Measurements from ENCODE around the gene ACOXL.
"Not testable (repeated sequence)": the region's sequence is repeated elsewhere in the genome, so short reads cannot be mapped to it uniquely, and the experiment has no call there.

ACOXL gene

DNA sequence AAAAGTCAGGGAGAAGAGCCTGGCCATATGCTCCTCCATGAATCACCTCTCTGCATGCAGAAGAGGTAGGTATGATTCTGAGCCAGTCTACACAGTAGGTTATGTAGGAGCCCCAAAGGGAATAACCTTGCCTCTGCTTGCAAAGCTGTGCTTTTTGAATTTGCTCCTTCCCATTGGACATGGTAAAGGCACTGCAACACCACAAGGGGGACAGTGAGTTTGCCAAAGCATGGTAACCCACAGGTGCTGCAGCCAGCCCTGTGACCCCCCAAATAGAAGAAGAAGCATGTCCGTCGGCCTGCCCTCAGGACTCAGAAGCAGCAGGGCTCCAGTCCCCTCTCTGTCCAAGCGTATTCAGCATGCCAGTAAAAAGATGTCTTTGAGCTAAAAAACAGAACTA, 337.3 kb downstream of the ACOXL start:
- no peak for DNase-seq (ENCODE audit: low read depth, low spot score)
- CTCF ChIA-PET: no interaction called here
- TF ChIP-seq, protein P1, sequence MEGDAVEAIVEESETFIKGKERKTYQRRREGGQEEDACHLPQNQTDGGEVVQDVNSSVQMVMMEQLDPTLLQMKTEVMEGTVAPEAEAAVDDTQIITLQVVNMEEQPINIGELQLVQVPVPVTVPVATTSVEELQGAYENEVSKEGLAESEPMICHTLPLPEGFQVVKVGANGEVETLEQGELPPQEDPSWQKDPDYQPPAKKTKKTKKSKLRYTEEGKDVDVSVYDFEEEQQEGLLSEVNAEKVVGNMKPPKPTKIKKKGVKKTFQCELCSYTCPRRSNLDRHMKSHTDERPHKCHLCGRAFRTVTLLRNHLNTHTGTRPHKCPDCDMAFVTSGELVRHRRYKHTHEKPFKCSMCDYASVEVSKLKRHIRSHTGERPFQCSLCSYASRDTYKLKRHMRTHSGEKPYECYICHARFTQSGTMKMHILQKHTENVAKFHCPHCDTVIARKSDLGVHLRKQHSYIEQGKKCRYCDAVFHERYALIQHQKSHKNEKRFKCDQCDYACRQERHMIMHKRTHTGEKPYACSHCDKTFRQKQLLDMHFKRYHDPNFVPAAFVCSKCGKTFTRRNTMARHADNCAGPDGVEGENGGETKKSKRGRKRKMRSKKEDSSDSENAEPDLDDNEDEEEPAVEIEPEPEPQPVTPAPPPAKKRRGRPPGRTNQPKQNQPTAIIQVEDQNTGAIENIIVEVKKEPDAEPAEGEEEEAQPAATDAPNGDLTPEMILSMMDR (IDR thresholded peaks at IDR 0.05; ENCODE audit: insufficient read depth, low read length, missing control alignments): no peak
- H3K4me3 ChIP-seq (ENCODE audit: low read depth, low read length): no peak overlapping the region
- POLR2A ChIA-PET: no interaction called here

DNA sequence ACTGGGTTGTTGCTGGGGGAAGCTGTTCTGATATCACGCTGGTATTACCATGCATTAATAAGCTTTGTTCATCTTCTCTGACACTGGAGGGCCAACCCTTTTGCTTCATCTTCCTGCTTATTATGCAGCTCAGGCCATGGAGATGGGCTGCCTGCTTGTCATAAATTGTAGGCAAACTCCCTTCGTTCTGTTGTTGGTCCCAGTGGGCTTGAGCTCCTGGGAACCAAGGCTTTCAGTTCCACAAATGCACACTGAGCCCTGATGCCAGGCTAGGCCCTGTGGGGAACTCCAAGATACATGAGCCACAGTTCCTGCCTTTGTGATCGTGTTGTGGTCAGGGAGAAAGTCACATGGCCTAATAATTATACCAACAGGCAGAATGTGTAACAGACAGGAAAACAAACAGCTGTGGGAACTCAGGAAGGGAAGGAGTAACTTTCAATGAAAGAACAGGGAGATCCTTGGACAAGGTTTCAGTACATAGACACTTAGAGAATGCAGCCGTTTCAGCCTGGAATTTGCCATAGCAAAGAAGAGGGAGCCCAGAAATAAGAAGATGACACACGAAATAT, 339.3 kb downstream of the ACOXL start:
- ChIA-PET POLR2A (no interaction called here), CTCF (no interaction called here)
- DNase-seq (ENCODE audit: low read depth, low spot score): peak; percentile 28
- TF ChIP-seq, protein P1 (IDR thresholded peaks at IDR 0.05; ENCODE audit: insufficient read depth, low read length, missing control alignments): no peak
- no peak overlapping the region for H3K4me3 ChIP-seq (ENCODE audit: low read depth, low read length)

DNA sequence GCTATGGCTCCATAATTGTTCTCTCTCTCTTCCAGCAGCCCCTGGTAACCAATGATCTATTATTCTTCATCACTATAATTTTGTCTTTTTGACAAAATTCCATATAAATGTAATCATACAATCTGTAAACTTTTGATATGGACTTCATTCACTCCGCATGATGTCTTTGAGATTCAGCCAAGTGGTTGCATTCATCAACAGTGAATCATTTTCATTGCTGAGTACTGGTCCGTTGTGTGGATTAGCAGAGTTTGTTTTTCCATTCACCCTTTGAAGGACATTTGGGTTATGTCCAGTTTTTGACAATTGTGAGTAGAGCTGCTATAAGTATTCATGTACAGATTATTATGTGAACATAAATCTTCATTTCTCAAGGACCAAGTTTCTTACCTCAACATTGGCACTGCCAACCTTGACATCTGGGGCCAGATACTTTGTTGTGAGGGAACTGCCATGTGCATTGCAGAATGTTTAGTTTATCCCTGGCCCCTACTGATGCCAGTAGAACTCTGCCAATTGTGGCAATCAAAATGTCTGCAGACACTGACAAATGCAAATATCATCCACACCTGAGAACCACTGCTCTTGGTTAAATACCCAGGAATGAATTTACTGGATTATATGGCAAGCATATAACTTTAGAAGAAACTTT, 340.0 kb downstream of the ACOXL start:
- POLR2A ChIA-PET: no interaction called here
- DNase-seq (ENCODE audit: low read depth, low spot score): peak; percentile 28
- CTCF ChIA-PET: no interaction called here
- TF ChIP-seq, protein P1 (IDR thresholded peaks at IDR 0.05; ENCODE audit: insufficient read depth, low read length, missing control alignments): no peak
- H3K4me3 ChIP-seq (ENCODE audit: low read depth, low read length): no peak overlapping the region

DNA sequence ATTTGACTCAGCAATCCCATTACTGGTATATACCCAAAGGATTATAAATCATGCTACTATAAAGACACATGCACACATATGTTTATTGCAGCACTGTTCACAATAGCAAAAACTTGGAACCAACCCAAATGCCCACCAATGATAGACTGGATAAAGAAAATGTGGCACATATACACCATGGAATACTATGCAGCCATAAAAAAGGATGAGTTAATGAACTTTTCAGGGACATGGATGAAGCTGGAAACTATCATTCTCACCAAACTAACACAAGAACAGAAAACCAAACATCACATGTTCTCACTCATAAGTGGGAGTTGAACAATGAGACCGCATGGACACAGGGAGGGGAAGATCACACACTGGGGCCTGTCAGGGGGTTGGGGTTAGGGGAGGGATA, 350.3 kb downstream of the ACOXL start:
- CTCF ChIA-PET; H3K4me3 ChIP-seq (ENCODE audit: low read depth, low read length); POLR2A ChIA-PET; DNase-seq (ENCODE audit: low read depth, low spot score): not testable (repeated sequence)

DNA sequence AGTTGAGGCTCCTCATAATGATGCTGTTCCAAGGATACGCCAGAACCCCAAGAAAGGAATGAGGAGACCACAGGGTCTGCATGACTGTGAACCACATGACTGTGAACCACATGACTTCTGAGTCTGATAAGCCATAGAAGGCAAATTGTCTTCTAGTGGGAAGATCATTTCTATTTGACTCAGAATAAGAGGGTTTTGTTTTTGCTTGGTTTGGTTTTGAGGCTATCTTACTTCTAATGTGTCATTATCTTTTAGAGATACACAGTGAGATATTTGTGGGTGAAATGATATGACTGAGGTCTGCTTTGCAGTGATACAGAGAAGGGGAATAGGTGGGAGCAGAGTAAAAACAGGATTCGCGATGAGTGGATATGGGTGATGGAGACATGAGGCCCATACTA, 359.4 kb downstream of the ACOXL start:
- TF ChIP-seq, protein P1 (IDR thresholded peaks at IDR 0.05; ENCODE audit: insufficient read depth, low read length, missing control alignments): no peak
- POLR2A ChIA-PET: no interaction called here
- no peak for DNase-seq (ENCODE audit: low read depth, low spot score)
- no peak overlapping the region for H3K4me3 ChIP-seq (ENCODE audit: low read depth, low read length)
- CTCF ChIA-PET: interaction anchor here (1.5 kb wide), 1 partner anchor 12 kb away, joined by 4 read pairs; no protein-coding TSS in a partner anchor

DNA sequence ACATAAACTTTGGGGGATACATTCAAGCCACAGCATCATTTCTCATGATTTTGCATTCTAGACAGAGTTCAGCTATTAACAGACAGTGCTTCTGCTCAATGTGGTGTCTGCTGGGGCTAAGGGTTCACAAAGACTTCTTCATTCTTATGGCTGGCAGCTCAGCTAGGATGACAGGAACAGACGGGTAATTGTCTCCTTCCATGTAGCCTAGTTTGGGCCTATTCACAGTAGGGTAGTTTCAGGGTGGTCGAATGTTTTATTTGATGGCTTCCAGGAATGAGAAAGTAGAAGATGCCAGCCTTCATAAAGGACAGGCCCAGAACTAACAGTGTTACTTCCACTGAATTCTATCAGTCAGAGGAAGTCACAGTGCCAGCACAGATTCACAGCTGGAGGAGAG, 362.3 kb downstream of the ACOXL start:
- TF ChIP-seq, protein P1 (IDR thresholded peaks at IDR 0.05; ENCODE audit: insufficient read depth, low read length, missing control alignments): no peak
- CTCF ChIA-PET: interaction anchor here (1.0 kb wide), 1 partner anchor 22 kb away, joined by 4 read pairs; no protein-coding TSS in a partner anchor
- DNase-seq (ENCODE audit: low read depth, low spot score): no peak
- no peak overlapping the region for H3K4me3 ChIP-seq (ENCODE audit: low read depth, low read length)
- POLR2A ChIA-PET: no interaction called here

DNA sequence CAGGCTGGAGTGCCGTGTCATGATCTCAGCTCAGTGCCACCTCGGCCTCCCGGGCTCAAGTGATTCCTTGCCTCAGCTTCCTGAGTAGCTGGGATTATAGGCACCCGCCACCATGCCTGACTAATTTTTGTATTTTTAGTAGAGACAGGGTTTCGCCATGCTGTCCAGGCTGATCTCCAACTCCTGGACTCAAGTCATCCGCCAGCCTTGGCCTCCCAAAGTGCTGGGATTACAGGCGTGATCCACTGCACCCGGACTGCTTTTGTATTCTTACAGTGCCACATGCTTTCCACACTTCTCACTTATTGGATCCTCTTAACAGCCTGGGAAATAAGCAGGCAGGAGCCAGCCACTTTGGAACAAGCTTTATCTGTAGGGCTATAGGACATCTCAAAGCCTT, 363.1 kb downstream of the ACOXL start:
- DNase-seq (ENCODE audit: low read depth, low spot score): no peak
- no peak overlapping the region for H3K4me3 ChIP-seq (ENCODE audit: low read depth, low read length)
- POLR2A ChIA-PET: no interaction called here
- TF ChIP-seq, protein P1 (IDR thresholded peaks at IDR 0.05; ENCODE audit: insufficient read depth, low read length, missing control alignments): no peak
- CTCF ChIA-PET: interaction anchor here (1.0 kb wide), 1 partner anchor 21 kb away, joined by 4 read pairs; no protein-coding TSS in a partner anchor

Data from AG04449 (cell line).